Activated CD4-positive, alpha-beta T cell treated with anti-CD3 and anti-CD28 coated beads, Interleukin-2, amount 10 ng/mL, durations not matched to agents 24 days and 14 days (primary cell): ENCODE data around the gene FAM216B. TPM values are rescaled to one million over a fixed set of nuclear protein-coding genes. Genes with fewer than 3 reads are reported as not detected.

Experiments
- DNase-seq: peaks from one replicate; pipeline ENCODE4 v3.0.0; 2022
- H3K27ac Mint-ChIP-seq: one replicate; pipeline ENCODE4 v1.8.0; 2022; ENCODE audit warnings: mild to moderate bottlenecking, mixed read lengths
- H3K27me3 Mint-ChIP-seq: one replicate; pipeline ENCODE4 v1.8.0; 2022; ENCODE audit warnings: mixed read lengths
- H3K36me3 Mint-ChIP-seq: one replicate; pipeline ENCODE4 v1.8.0; 2022; ENCODE audit warnings: low read depth, mild to moderate bottlenecking, mixed read lengths
- H3K4me1 Mint-ChIP-seq: one replicate; pipeline ENCODE4 v1.8.0; 2021; ENCODE audit warnings: mixed read lengths
- H3K4me3 Mint-ChIP-seq: one replicate; pipeline ENCODE4 v1.8.0; 2022; ENCODE audit warnings: mild to moderate bottlenecking, moderate library complexity, mixed read lengths
- H3K9me3 Mint-ChIP-seq: one replicate; pipeline ENCODE4 v1.8.0; 2021; ENCODE audit warnings: mixed read lengths
- intact Hi-C: fragments of 100-400 bp; cut with micrococcal nuclease; formaldehyde crosslinking; loops from one replicate; pipeline ENCODE4 v1.15.1; 2023
- total RNA-seq: library from RNA; stranded (reverse); gene quantifications from 2 replicates; pipeline ENCODE4 v1.2.3, GENCODE V29; 2022

Gene FAM216B
- not detected in 2 replicates for total RNA-seq

DNA sequence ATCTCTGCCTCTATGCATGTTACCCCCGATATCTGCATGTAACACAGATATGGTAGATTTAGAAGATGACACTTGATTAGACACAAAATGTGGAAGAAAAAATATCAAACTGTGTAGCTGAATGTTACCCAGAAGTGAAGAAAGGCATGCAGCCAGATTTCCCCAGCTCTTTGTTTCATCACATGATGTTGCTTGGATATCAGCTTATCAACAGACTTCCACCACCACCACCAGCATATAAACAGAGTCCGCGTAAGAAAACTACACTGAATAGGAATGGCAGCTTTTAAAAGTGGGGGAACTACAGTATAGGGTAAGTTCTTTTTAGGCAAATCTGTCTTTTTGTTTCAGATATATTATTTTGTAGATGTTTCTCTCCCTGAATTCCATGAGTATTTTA is at the start of gene FAM216B:
Gene FAM216B (plus strand): TSS at position 233 of the 400 bp plus-strand sequence. CDS start 2,484 bp downstream, outside the sequence.
- no peak within 1 kb of the TSS for H3K4me3 Mint-ChIP-seq
- H3K9me3 Mint-ChIP-seq = peaks cover 3% of the 10 kb centered on the region
- intact Hi-C loops = no loop called here
- H3K4me1 Mint-ChIP-seq = no peaks in the 10 kb centered on the region
- H3K36me3 Mint-ChIP-seq = no peaks in the 10 kb centered on the region
- DNase-seq = no peak
- peaks cover 21% of the 10 kb centered on the region for H3K27me3 Mint-ChIP-seq
- H3K27ac Mint-ChIP-seq = no peak within 1 kb of the TSS

DNA sequence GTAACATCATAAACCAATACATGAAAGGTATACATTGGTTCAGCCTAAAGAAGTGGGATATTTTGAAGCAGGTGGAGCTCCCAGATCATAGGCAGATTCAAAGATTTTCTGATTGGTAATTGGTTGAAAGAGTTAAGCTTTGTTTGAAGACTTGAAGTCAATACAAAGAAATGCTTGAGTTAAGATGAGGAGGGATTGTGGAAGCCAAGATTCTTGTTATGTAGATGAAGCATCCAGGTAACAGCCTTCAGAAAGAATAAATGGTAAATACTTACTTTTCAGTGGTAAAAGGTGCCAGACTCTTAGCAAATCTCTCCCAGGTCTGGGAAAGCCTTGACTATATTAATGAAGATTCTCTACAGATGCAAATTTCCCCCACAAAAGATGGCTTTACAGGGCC is 49.3 kb upstream of the FAM216B start:
- intact Hi-C loops = no loop called here
- H3K4me3 Mint-ChIP-seq = no peak overlapping the region
- no peak overlapping the region for H3K27ac Mint-ChIP-seq
- no peaks in the 10 kb centered on the region for H3K4me1 Mint-ChIP-seq
- H3K27me3 Mint-ChIP-seq = peaks cover 15% of the 10 kb centered on the region
- DNase-seq = no peak
- H3K36me3 Mint-ChIP-seq = no peaks in the 10 kb centered on the region
- no peaks in the 10 kb centered on the region for H3K9me3 Mint-ChIP-seq

DNA sequence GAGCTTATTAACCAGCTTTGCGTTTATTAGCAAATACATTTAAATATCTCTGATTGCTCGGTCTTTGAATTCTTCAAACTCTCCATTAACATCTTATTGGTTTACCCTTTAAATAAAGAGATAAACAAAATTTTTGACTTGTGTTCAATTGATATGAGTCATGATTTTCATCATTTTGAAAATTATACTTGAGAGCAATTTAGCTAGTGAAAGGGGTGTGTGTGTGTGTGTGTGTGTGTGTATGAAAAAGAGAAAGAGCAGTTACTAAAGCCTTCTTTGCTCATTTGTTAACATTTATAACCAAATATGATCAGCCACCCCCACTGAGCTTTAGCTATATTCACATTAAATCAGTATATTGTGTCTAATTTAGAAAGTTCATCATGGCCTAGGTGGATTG is 48.3 kb upstream of the FAM216B start:
- intact Hi-C loops = no loop called here
- Mint-ChIP-seq H3K4me3 (no peak overlapping the region), H3K27ac (no peak overlapping the region), H3K27me3 (peaks cover 15% of the 10 kb centered on the region), H3K4me1 (no peaks in the 10 kb centered on the region), H3K9me3 (no peaks in the 10 kb centered on the region), H3K36me3 (no peaks in the 10 kb centered on the region)
- DNase-seq = no peak

DNA sequence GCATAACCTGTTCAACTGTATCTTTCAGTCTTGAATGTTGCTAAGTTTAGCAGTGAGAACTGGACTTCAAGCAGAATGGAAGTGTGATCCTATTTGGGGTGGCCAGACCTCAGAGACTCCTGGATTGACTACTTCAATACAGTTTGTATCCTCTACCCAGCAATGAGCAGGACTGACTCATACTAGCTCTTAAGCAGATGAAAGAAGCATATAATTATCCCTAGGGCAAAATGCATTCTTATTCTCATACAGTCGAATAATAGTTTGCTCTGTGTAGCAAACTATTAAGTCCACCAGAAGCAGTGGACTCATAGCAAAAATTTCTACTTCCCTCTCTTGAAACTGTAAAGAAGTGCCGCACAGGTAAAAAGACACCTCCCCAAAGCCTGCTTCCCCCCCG is 46.4 kb upstream of the FAM216B start:
- Mint-ChIP-seq H3K27ac (no peak overlapping the region), H3K4me1 (no peaks in the 10 kb centered on the region), H3K4me3 (no peak overlapping the region), H3K9me3 (no peaks in the 10 kb centered on the region), H3K27me3 (peaks cover 19% of the 10 kb centered on the region), H3K36me3 (no peaks in the 10 kb centered on the region)
- intact Hi-C loops = no loop called here
- DNase-seq = no peak

DNA sequence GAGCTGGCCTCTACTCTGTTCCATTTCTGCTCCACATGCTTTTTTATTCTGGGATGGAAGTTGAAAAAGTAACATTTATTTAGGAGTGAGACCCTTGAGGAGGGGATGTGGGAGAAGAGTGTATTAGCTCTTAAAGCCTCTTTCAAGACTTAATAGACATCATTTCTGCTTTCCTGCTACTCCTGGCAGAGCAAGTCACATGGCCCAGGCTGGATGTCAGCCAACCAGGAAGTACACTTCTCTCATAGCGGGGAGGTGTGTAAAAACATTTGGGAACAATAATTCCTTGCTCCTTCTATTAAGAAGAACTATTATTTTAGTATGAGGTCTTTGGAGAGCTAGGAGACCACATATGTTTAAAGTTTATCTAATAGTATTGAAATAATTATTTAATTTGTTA is 40.6 kb upstream of the FAM216B start:
- Mint-ChIP-seq H3K27ac (no peak overlapping the region), H3K4me3 (no peak overlapping the region), H3K36me3 (no peaks in the 10 kb centered on the region), H3K9me3 (no peaks in the 10 kb centered on the region), H3K27me3 (peaks cover 8% of the 10 kb centered on the region), H3K4me1 (no peaks in the 10 kb centered on the region)
- intact Hi-C loops = no loop called here
- no peak for DNase-seq

DNA sequence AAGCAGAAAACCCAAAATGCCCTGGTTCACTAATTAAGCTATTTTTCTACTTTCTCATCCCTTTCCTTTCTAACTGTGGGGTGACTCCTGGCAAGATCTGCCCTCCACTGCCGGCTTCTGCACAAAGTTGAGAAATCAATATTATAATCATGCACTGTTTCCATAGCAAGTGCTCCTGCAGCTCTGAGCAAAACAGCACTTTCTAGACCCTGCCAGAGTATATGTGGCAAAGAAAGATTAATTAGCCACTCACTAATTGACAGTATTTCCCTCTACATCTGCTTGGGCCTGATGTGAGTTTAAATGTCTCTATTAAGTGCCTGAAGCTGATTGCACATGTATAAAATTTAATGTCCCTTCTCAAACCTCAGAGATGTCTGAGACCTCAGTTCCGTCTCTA is 39.5 kb upstream of the FAM216B start:
- Mint-ChIP-seq H3K9me3 (no peaks in the 10 kb centered on the region), H3K27ac (no peak overlapping the region), H3K4me3 (no peak overlapping the region), H3K4me1 (no peaks in the 10 kb centered on the region), H3K36me3 (no peaks in the 10 kb centered on the region), H3K27me3 (peaks cover 8% of the 10 kb centered on the region)
- no peak for DNase-seq
- intact Hi-C loops = no loop called here

DNA sequence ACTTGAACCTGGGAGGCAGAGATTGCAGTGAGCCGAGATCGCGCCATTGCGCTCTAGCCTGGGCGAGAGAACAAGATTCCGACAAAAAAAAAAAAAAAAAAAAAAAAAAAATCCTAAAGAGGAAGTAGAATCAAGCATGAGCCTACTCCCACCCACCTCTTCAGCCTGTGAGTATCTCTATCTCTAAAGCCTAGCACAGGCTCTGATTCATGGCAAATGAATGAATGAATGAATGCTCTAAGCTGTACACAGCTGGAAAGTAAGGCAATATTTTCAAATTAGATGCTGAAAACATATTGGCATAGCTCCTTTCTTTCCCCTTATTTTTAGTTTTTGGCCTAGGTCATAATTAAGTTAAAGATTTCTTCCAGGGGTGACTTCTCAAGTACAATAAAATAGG is 35.7 kb upstream of the FAM216B start:
- H3K36me3 Mint-ChIP-seq = no peaks in the 10 kb centered on the region
- H3K4me3 Mint-ChIP-seq = no peak overlapping the region
- DNase-seq = no peak
- H3K27ac Mint-ChIP-seq = no peak overlapping the region
- H3K9me3 Mint-ChIP-seq = no peaks in the 10 kb centered on the region
- peaks cover 10% of the 10 kb centered on the region for H3K27me3 Mint-ChIP-seq
- no peaks in the 10 kb centered on the region for H3K4me1 Mint-ChIP-seq
- intact Hi-C loops = no loop called here

DNA sequence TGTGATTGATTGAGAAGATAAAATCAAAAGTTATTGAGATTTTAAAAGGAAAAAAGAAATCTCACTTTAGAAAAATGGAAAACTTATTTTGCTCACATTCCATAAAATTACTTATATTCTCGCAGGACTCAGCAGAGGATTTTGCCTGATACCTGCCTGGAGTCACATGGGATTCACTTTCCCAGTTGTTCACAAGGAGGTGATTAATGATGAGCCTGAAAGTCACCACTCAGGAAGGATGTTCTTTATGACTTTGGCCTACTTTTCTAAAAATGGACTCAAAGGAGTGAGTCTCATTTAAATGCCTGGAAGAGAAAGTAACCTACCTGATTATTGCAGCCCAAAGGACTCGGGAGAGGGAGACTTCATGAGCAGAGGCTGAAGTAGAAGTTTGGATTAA is 34.5 kb upstream of the FAM216B start:
- H3K36me3 Mint-ChIP-seq = no peaks in the 10 kb centered on the region
- H3K27me3 Mint-ChIP-seq = peaks cover 10% of the 10 kb centered on the region
- no peaks in the 10 kb centered on the region for H3K4me1 Mint-ChIP-seq
- H3K27ac Mint-ChIP-seq = no peak overlapping the region
- intact Hi-C loops = no loop called here
- DNase-seq = no peak
- H3K9me3 Mint-ChIP-seq = no peaks in the 10 kb centered on the region
- H3K4me3 Mint-ChIP-seq = no peak overlapping the region

DNA sequence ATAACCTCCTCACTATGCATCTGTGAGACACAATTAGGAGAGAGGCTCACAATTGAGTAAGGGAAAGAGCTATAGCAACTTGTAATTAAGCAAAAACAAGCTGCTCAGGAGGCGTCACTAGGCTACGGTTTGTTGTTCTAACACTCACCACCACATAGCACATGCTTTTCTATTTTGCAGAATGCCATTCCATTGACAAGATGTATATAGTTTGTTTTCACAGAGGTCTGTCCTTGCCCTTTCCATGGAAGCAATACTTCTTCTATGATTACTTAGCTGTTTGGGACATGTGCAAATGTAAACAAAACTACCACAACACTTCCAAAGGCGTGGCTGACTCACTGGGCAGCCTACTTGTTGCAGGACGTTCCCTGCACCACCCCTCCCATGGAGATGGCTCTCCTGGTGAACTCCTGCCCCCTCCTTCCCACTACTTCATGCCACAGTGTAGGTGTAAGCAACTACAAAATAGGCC is 33.9 kb upstream of the FAM216B start:
- H3K27me3 Mint-ChIP-seq = peaks cover 10% of the 10 kb centered on the region
- no peaks in the 10 kb centered on the region for H3K9me3 Mint-ChIP-seq
- H3K27ac Mint-ChIP-seq = no peak overlapping the region
- intact Hi-C loops = no loop called here
- no peaks in the 10 kb centered on the region for H3K36me3 Mint-ChIP-seq
- no peaks in the 10 kb centered on the region for H3K4me1 Mint-ChIP-seq
- DNase-seq = no peak
- H3K4me3 Mint-ChIP-seq = no peak overlapping the region

DNA sequence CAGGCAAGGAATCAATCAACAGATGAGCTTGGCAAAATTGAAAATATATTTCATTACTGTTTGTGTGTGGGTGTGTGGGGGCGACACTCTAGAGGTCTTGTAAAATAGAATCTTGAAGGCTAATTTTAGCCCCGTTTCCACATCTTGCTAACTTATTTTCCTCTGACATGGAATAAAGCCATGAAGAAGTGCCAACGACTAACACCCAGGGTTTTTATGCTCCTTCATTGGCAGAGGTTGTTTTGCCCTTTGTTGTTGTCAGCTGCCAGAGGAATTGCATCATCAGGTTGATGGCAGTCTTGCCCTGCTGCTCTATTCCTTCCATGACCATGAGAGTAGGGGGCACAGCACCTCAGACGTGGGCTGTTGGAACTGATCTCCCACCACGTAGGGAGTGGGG is 30.6 kb upstream of the FAM216B start:
- peaks cover 14% of the 10 kb centered on the region for H3K27me3 Mint-ChIP-seq
- no peaks in the 10 kb centered on the region for H3K4me1 Mint-ChIP-seq
- no peak overlapping the region for H3K4me3 Mint-ChIP-seq
- H3K9me3 Mint-ChIP-seq = no peaks in the 10 kb centered on the region
- H3K27ac Mint-ChIP-seq = no peak overlapping the region
- intact Hi-C loops = no loop called here
- DNase-seq = no peak
- H3K36me3 Mint-ChIP-seq = no peaks in the 10 kb centered on the region

DNA sequence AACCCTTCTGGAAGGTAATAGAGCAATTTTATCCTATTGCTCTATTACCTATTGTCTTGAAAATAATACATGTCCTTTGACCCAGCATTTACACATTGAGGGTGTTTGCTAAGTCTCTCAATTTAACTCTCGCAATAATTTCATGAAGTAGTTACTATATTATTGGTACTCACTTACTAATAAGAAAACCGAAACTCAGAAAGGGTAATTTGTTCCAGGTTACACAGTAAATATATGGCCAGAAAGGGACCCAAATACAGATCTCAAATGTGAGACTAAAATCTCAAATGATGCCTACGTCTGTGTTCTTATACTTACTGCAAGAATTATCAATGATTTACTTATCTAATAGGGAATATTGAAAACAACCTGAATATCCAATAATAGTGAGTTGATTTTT is 29.7 kb upstream of the FAM216B start:
- no peak overlapping the region for H3K27ac Mint-ChIP-seq
- peaks cover 14% of the 10 kb centered on the region for H3K27me3 Mint-ChIP-seq
- intact Hi-C loops = no loop called here
- no peaks in the 10 kb centered on the region for H3K36me3 Mint-ChIP-seq
- no peaks in the 10 kb centered on the region for H3K4me1 Mint-ChIP-seq
- no peaks in the 10 kb centered on the region for H3K9me3 Mint-ChIP-seq
- no peak for DNase-seq
- H3K4me3 Mint-ChIP-seq = no peak overlapping the region

DNA sequence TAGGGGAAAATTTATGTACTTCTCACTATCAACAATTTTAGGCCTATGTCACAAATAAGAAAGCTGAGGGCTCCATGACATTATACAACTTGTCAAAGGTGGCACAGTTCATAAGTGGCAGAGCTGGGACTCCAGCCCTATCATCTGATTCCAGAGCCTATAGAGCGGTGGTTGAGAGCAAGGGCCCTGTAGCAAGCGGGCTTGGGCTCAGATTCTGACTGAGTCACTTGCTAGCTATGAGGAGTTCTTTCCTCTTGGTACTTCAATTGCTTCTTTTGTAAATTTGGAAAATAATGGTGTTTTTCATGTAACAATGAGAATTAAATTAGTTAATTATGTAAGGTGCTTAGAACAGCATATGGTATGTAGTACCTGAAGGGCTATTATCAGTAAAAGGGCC is 28.7 kb upstream of the FAM216B start:
- H3K27ac Mint-ChIP-seq = no peak overlapping the region
- no peaks in the 10 kb centered on the region for H3K36me3 Mint-ChIP-seq
- H3K4me1 Mint-ChIP-seq = no peaks in the 10 kb centered on the region
- no peak overlapping the region for H3K4me3 Mint-ChIP-seq
- H3K27me3 Mint-ChIP-seq = peaks cover 14% of the 10 kb centered on the region
- intact Hi-C loops = no loop called here
- no peak for DNase-seq
- no peaks in the 10 kb centered on the region for H3K9me3 Mint-ChIP-seq

DNA sequence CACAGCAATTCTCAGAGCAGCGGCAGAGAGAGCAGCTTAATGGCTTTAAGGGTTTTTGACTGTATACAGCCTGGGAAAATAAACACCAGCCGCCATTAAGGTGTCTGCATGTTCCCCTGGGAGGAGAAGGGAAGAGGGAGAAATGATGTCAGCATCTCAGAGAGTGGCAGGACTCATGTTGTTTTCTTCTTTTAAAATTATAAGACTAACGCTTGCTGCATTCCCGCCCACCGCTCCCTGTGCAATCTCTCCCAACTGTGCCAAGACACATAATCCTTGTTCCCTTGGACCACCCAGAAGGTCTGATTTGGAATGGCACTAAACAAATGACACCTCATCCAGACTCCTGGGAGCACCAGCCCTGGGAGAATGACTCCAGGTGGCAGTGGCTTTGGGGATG is 27.7 kb upstream of the FAM216B start:
- Mint-ChIP-seq H3K27ac (no peak overlapping the region), H3K9me3 (no peaks in the 10 kb centered on the region), H3K36me3 (no peaks in the 10 kb centered on the region), H3K4me3 (no peak overlapping the region), H3K4me1 (no peaks in the 10 kb centered on the region), H3K27me3 (peaks cover 10% of the 10 kb centered on the region)
- no peak for DNase-seq
- intact Hi-C loops = no loop called here

DNA sequence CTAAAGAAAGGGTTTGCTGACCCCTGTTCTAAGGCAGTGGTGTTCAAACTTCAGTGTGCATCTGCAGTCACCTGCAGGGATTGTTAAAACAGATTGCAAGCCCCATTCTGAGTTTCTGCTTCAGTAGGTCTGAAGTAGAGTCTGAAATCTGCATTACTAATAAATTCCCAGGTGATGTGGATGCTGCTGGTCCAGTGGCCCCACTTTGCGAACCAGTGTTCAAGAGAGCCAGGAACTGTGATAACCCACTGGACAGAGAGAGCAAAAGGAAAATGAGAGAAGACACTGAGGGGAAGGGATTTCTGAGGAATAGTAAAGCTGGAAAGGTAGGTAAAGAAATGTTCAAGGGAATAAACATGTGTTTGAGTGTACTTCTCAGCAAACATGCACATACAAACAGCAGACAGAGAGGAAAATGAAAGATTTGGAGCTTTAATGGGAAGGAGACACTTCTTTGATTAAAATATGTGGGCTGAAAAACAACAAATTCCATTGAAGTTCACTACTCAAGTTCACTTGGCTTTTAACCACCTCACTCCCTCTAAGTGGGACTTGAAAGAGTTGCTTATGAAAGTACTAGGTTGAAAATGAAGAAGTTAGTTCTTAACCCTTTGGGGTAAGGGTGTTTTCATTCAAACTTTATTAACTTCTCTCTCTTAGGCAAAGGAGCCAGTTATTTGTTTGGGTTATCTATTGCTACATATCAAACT is 26.4 kb upstream of the FAM216B start:
- no peak for DNase-seq
- Mint-ChIP-seq H3K4me3 (no peak overlapping the region), H3K4me1 (no peaks in the 10 kb centered on the region), H3K27me3 (peaks cover 4% of the 10 kb centered on the region), H3K27ac (no peak overlapping the region), H3K36me3 (no peaks in the 10 kb centered on the region), H3K9me3 (no peaks in the 10 kb centered on the region)
- intact Hi-C loops = no loop called here
